Measurements from ENCODE around the gene TOP1. TPM values are rescaled to one million over a fixed set of nuclear protein-coding genes. Genes with fewer than 3 reads are reported as not detected.
A peak's percentile ranks its signal among the peaks of the same experiment; 100 is the strongest.

TOP1 gene
- total and polyA plus RNA-seq, 12 donors: 19.6 to 96.6 (median 27.3) TPM

DNA sequence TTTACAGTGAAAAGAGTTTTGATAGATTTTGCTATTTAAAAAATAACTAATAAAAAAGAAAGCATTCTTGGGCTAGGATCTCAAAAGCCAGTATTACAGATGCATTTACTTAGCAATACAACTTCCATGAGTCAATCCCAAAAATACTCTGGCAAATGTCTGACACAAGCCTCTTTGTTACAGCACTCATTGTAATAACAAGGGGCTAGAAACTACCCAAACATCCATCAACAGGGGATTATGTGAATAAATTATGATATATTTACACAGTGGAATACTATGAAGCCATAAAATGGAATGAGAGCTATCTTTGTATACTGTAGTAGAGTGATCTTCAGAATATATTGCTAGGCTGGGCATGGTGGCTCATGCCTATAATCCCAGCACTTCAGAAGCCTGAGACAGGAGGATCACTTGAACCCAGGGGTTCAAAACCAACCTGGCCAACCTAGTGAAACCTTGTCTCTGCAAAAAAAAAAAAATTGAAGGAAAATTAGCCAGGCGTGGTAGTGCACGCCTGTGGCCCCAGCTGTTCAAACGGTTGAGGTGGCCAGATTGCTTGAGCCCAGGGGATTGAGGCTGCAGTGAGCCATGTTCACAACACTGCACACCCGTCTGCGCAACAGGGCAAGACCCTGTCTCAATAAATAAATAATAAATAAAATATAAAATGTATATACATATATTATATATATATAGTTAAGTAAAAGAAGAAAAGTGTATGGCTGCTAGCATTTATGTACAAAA is 34.7 kb upstream of the TOP1 start:
- peaks cover 0 to 11% of the 10 kb centered on the region in 2 donors for H3K4me1 ChIP-seq (replicated peaks in 1 of 2)
- DNase-seq: no peak
- H3K36me3 ChIP-seq (replicated peaks in 1 of 2): no peaks in the 10 kb centered on the region
- intact Hi-C loops (cut with DNase I): loop anchor here in 1 of 2 donors (10.0 kb wide), 1 partner anchor 101 kb away; no protein-coding TSS in a partner anchor
- H3K27ac ChIP-seq: no peak overlapping the region
- H3K9me3 ChIP-seq (replicated peaks in 1 of 3): no peaks in the 10 kb centered on the region
- no peak overlapping the region for H3K4me3 ChIP-seq
- H3K27me3 ChIP-seq: no peaks in the 10 kb centered on the region
- TF ChIP-seq POLR2A (IDR thresholded peaks at IDR 0.05): no peak
- TF ChIP-seq, protein P1, sequence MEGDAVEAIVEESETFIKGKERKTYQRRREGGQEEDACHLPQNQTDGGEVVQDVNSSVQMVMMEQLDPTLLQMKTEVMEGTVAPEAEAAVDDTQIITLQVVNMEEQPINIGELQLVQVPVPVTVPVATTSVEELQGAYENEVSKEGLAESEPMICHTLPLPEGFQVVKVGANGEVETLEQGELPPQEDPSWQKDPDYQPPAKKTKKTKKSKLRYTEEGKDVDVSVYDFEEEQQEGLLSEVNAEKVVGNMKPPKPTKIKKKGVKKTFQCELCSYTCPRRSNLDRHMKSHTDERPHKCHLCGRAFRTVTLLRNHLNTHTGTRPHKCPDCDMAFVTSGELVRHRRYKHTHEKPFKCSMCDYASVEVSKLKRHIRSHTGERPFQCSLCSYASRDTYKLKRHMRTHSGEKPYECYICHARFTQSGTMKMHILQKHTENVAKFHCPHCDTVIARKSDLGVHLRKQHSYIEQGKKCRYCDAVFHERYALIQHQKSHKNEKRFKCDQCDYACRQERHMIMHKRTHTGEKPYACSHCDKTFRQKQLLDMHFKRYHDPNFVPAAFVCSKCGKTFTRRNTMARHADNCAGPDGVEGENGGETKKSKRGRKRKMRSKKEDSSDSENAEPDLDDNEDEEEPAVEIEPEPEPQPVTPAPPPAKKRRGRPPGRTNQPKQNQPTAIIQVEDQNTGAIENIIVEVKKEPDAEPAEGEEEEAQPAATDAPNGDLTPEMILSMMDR (IDR thresholded peaks at IDR 0.05): no peak
- WGBS, 4 donors: 92 to 96% (median 94%) methylated on average over 5 of the region's 5 CpGs

DNA sequence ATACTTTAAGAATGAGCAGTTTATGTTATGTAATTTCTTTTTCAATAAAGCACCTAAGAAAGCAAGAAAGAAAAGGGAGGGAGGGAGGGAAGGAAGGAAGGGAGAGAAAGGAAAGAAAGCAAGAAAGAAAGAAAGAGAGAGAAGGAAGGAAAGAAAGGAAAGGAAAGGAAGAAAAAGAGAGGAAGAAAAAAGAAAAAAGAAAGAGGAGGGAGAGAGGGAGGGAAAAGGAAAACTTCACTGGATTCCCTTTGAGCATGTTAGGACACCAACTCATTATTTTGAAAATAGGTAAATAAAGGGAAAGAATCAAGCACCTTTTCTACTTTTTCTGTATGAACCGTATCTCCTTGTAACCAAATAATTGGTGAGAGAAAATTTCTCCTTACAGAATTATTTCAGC is 32.3 kb upstream of the TOP1 start:
- H3K4me1 ChIP-seq (replicated peaks in 1 of 2): no peaks in the 10 kb centered on the region
- no peaks in the 10 kb centered on the region for H3K36me3 ChIP-seq (replicated peaks in 1 of 2)
- TF ChIP-seq, protein P1 (IDR thresholded peaks at IDR 0.05): no peak
- no peak for TF ChIP-seq POLR2A (IDR thresholded peaks at IDR 0.05)
- WGBS, 4 donors: 81 to 94% (median 91%) methylated on average over 1 of the region's 1 CpG
- intact Hi-C loops (cut with DNase I): loop anchor here in 1 of 2 donors (10.0 kb wide), 1 partner anchor 98 kb away; no protein-coding TSS in a partner anchor
- DNase-seq: no peak
- no peaks in the 10 kb centered on the region for H3K9me3 ChIP-seq (replicated peaks in 1 of 3)
- H3K27ac ChIP-seq: no peak overlapping the region
- no peak overlapping the region for H3K4me3 ChIP-seq
- H3K27me3 ChIP-seq: no peaks in the 10 kb centered on the region

DNA sequence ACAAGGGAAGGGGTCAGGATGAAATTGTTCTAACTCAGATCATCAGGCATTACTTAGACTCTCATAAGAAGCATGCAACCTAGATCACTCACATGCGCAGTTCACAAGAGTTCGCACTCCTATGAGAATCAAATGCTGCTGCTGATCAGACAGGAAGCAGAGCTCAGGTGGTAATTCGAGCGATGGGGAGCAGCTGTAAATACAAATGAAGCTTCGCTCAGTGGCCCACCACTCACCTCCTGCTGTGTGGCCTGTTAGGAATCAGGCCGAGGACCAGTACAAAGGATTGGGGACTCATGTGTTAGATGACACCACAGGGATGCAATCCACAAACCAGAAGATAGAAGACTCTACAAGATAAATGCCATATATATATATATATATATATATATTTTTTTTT is 31.5 kb upstream of the TOP1 start:
- peak in 1 of 7 donors; percentile 24 for DNase-seq
- WGBS, 4 donors: 90 to 92% (median 92%) methylated on average over 6 of the region's 6 CpGs
- Histone ChIP-seq H3K4me1 (replicated peaks in 1 of 2) (no peaks in the 10 kb centered on the region), H3K27me3 (no peaks in the 10 kb centered on the region), H3K27ac (no peak overlapping the region), H3K36me3 (replicated peaks in 1 of 2) (no peaks in the 10 kb centered on the region), H3K9me3 (replicated peaks in 1 of 3) (no peaks in the 10 kb centered on the region), H3K4me3 (no peak overlapping the region)
- no peak for TF ChIP-seq POLR2A (IDR thresholded peaks at IDR 0.05)
- TF ChIP-seq, protein P1 (IDR thresholded peaks at IDR 0.05): no peak
- intact Hi-C loops (cut with DNase I): loop anchor here in 1 of 2 donors (10.0 kb wide), 1 partner anchor 98 kb away; no protein-coding TSS in a partner anchor

DNA sequence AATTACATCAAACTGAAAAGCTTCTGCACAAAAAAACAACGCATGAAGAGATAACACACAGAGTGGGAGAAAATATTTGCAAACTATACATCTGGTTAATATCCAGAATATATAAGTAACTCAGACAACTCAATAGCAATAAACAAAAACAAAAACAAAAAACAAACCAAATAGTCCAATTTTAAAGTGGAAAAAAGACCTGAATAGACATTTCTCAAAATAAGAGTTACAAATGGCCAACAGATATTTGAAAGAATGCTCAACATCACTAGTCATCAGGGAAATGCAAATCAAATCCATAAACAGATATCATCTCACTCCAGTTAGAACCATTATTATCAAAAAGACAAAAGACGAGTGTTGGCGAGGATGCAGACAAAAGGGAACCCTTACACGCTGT is 28.8 kb upstream of the TOP1 start:
- Histone ChIP-seq H3K27me3 (no peaks in the 10 kb centered on the region), H3K9me3 (replicated peaks in 1 of 3) (no peaks in the 10 kb centered on the region), H3K4me1 (replicated peaks in 1 of 2) (peaks cover 16 to 27% of the 10 kb centered on the region in 2 donors), H3K27ac (no peak overlapping the region), H3K4me3 (no peak overlapping the region), H3K36me3 (replicated peaks in 1 of 2) (no peaks in the 10 kb centered on the region)
- 78 to 94% (median 94%) methylated on average over 4 of the region's 4 CpGs for WGBS, 4 donors
- no peak for DNase-seq
- intact Hi-C loops (cut with DNase I): loop anchor here in 1 of 2 donors (10.0 kb wide), 1 partner anchor 95 kb away; no protein-coding TSS in a partner anchor
- no peak for TF ChIP-seq POLR2A (IDR thresholded peaks at IDR 0.05)
- TF ChIP-seq, protein P1 (IDR thresholded peaks at IDR 0.05): no peak
